ENCODE results near the gene SRSF11.

SRSF11 gene

DNA sequence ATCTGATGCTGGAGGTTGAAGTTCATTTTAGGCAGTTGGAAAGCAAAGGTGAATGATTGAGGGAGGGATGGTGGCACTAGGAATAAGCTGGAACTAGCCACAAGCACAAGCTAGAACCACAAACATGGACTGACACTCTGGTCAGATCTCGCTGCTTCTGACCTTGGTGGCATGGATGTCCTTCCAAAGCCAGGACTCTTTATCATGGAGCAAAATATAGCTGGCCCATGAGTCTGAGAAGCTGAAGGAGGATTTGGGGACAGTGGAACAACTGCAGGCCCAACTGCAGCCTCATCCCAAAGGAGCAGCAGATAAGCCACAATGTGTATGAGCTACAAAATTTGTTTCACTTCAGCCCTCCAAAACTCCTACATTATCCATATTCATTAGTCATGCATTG lies 35.5 kb downstream of the SRSF11 start:
- no peak overlapping the region for H3K4me3 ChIP-seq (replicated peaks; ENCODE audit: insufficient read depth, low read length)
- no peaks in the 10 kb centered on the region for H3K27me3 ChIP-seq (ENCODE audit: insufficient read depth, poor library complexity, severe bottlenecking)
- TF ChIP-seq, protein P1, sequence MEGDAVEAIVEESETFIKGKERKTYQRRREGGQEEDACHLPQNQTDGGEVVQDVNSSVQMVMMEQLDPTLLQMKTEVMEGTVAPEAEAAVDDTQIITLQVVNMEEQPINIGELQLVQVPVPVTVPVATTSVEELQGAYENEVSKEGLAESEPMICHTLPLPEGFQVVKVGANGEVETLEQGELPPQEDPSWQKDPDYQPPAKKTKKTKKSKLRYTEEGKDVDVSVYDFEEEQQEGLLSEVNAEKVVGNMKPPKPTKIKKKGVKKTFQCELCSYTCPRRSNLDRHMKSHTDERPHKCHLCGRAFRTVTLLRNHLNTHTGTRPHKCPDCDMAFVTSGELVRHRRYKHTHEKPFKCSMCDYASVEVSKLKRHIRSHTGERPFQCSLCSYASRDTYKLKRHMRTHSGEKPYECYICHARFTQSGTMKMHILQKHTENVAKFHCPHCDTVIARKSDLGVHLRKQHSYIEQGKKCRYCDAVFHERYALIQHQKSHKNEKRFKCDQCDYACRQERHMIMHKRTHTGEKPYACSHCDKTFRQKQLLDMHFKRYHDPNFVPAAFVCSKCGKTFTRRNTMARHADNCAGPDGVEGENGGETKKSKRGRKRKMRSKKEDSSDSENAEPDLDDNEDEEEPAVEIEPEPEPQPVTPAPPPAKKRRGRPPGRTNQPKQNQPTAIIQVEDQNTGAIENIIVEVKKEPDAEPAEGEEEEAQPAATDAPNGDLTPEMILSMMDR (IDR thresholded peaks at IDR 0.05; ENCODE audit: insufficient read depth, low read length) = no peak
- TF ChIP-seq SPI1 (IDR thresholded peaks at IDR 0.05; ENCODE audit: borderline replicate concordance, low read depth) = no peak
- no peak for TF ChIP-seq GABPA (IDR thresholded peaks at IDR 0.05; ENCODE audit: low read depth)
- no peak for TF ChIP-seq REST (IDR thresholded peaks at IDR 0.05; ENCODE audit: insufficient replicate concordance, low read depth)
- TF ChIP-seq POLR2AphosphoS5 (IDR thresholded peaks at IDR 0.05; ENCODE audit: low read depth) = no peak
- no peak overlapping the region for H3K27ac ChIP-seq (replicated peaks)
- no peak for DNase-seq (ENCODE audit: low read depth in 1 of 2, low spot score in 1 of 2)

DNA sequence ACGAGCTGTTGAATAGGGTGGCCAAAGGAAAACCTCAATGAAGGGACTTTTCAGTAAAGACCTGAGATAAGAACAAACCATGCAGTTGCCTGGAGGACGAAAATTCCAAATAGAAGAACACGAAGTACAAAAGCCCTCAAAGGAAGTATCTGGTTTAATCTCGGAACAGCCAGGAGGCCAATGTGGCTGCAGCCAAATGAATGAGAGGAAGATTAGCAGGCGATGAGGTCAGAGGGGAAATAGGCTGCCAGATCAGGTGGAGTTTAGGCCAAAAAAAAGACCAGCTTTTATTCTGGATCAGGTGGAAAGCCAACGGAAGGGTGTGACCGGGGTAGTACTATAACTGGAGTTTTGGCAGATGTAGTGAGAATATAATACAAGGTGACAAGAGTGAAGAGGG lies 43.7 kb downstream of the SRSF11 start:
- Histone ChIP-seq H3K27ac (replicated peaks) (no peak overlapping the region), H3K27me3 (ENCODE audit: insufficient read depth, poor library complexity, severe bottlenecking) (no peaks in the 10 kb centered on the region), H3K4me3 (replicated peaks; ENCODE audit: insufficient read depth, low read length) (no peak overlapping the region)
- TF ChIP-seq POLR2AphosphoS5 (IDR thresholded peaks at IDR 0.05; ENCODE audit: low read depth) (no peak), SPI1 (IDR thresholded peaks at IDR 0.05; ENCODE audit: borderline replicate concordance, low read depth) (no peak), GABPA (IDR thresholded peaks at IDR 0.05; ENCODE audit: low read depth) (no peak), REST (IDR thresholded peaks at IDR 0.05; ENCODE audit: insufficient replicate concordance, low read depth) (no peak)
- TF ChIP-seq, protein P1 (IDR thresholded peaks at IDR 0.05; ENCODE audit: insufficient read depth, low read length) = no peak
- DNase-seq (ENCODE audit: low read depth in 1 of 2, low spot score in 1 of 2) = no peak

DNA sequence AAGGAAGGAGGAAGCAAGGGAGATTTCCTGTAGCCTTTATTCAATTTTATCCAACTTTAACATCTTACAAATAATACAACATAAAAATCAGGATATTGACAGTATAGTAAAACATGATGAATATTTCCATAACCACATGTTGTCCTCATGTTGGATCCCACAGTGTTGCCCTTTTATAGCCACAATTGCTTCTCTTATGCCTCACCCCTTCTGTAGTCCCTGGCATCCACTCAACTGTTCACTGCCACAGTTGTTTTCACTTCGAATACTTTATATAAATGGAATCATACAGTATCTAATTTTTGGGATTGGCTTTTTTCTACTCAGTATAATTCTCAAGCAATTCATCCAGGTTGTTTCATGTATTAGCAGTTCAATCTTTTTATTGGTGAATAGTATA lies 44.8 kb downstream of the SRSF11 start:
- Histone ChIP-seq H3K4me3 (replicated peaks; ENCODE audit: insufficient read depth, low read length) (no peak overlapping the region), H3K27me3 (ENCODE audit: insufficient read depth, poor library complexity, severe bottlenecking) (no peaks in the 10 kb centered on the region), H3K27ac (replicated peaks) (no peak overlapping the region)
- TF ChIP-seq GABPA (IDR thresholded peaks at IDR 0.05; ENCODE audit: low read depth) (no peak), POLR2AphosphoS5 (IDR thresholded peaks at IDR 0.05; ENCODE audit: low read depth) (no peak), REST (IDR thresholded peaks at IDR 0.05; ENCODE audit: insufficient replicate concordance, low read depth) (no peak)
- TF ChIP-seq, protein P1 (IDR thresholded peaks at IDR 0.05; ENCODE audit: insufficient read depth, low read length) = no peak
- no peak for DNase-seq (ENCODE audit: low read depth in 1 of 2, low spot score in 1 of 2)

All from HL-60 (cell line).